Small intestine (tissue), 7 donors: ENCODE data around the gene SYT2. TPM values are rescaled to one million over a fixed set of nuclear protein-coding genes. Genes with fewer than 3 reads are reported as not detected.

ENCODE experiments used
- DNase-seq, 2 donors: peaks; one replicate each; pipeline versions ENCODE4 v3.0.0 to v3.0.0-alpha.2; 2013
- FAIRE-seq: peaks from 2 replicates; lab custom pipeline; 2012; peaks lifted over from hg19 to GRCh38; lab: Jason Lieb, UNC
- H3K27ac ChIP-seq, 3 donors: one replicate each; pipeline ENCODE4 v1.5.1; 2013; ENCODE audit warnings: low read length in 2 of 3, mild to moderate bottlenecking in 2 of 3, control low read depth in 1 of 3, inconsistent platforms in 1 of 3, low read depth in 1 of 3, moderate library complexity in 1 of 3
- H3K27me3 ChIP-seq, 3 donors: one replicate each; pipeline ENCODE4 v1.6.1; 2013; ENCODE audit warnings: low read length in 3 of 3, inconsistent platforms in 1 of 3; ENCODE audit not compliant: control insufficient read depth in 3 of 3, insufficient read depth in 3 of 3
- H3K36me3 ChIP-seq, 3 donors: one replicate each; pipeline ENCODE4 v1.6.1; 2013; ENCODE audit warnings: low read length in 3 of 3, inconsistent platforms in 1 of 3, low read depth in 1 of 3, mild to moderate bottlenecking in 1 of 3, moderate library complexity in 1 of 3; ENCODE audit not compliant: control insufficient read depth in 3 of 3, insufficient read depth in 2 of 3
- H3K4me1 ChIP-seq, 3 donors: one replicate each; pipeline ENCODE4 v1.6.1; 2013; ENCODE audit warnings: low read length in 2 of 3, inconsistent platforms in 1 of 3, low read depth in 1 of 3, mild to moderate bottlenecking in 1 of 3, moderate library complexity in 1 of 3; ENCODE audit not compliant: control insufficient read depth in 3 of 3, insufficient read depth in 2 of 3
- H3K4me3 ChIP-seq, 3 donors: one replicate each; pipeline ENCODE4 v1.5.1; 2013; ENCODE audit warnings: low read length in 3 of 3, control low read depth in 1 of 3, inconsistent platforms in 1 of 3, low read depth in 1 of 3, mild to moderate bottlenecking in 1 of 3, moderate library complexity in 1 of 3
- H3K9me3 ChIP-seq, 2 donors: one replicate each; pipeline ENCODE4 v1.6.1; 2013; ENCODE audit warnings: low read depth in 1 of 2, low read length in 1 of 2; ENCODE audit not compliant: control insufficient read depth in 2 of 2, insufficient read depth in 1 of 2
- whole genome bisulfite sequencing, 3 donors: extraction: QIAGEN DNeasy Blood & Tissue Kit; methylation state at CpG; one replicate each; pipeline ENCODE4 v1.1.7; 2013; 5-methylcytosine and 5-hydroxymethylcytosine counted together
- polyA plus RNA-seq, 4 donors: library from polyadenylated mRNA; stranded (reverse) in 3 of 4; unstranded in 1 of 4; fragments of 200-250 nt in 3 of 4; fragments of 120-200 nt in 1 of 4; gene quantifications; one replicate each; pipeline versions ENCODE4 v1.2.1 to v1.2.3, GENCODE V29; 2013
- donor health status: healthy with polysubstance abuse.
- donor health status: control.
- donor health status: control.
- donor health status: Bipolar disorder and iron deficiency.
- donor health status: healthy.

Gene SYT2
- polyA plus RNA-seq, 4 donors, result 0.03 to 1.8 TPM; not detected in 2

DNA sequence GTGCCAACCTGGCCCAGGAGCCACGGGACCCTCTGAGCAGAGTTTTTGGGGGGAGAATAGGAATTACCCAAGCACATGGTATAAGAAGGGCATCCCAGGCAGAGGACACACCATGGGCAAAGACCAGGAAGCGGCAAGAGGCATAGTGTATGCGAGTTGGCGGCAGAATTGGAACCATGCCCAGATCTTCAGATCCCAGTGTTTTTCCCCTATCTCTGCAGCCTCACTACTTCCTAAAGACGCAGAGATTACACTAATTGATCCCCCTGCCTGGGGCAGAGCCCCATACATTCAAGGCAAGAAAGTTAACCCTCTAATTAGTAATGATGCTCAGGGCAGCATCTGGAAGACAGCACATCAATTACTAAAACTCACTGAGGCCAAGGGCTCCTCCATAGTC is 48.2 kb downstream of the SYT2 start:
- no peak for FAIRE-seq
- Histone ChIP-seq H3K9me3 (no peaks in the 10 kb centered on the region), H3K27ac (no peak overlapping the region), H3K36me3 (no peaks in the 10 kb centered on the region), H3K4me1 (no peaks in the 10 kb centered on the region), H3K4me3 (no peak overlapping the region), H3K27me3 (peaks cover 0 to 23% (median 2%) of the 10 kb centered on the region in 3 donors)
- DNase-seq, result peak in 1 of 2 donors; percentile 25
- WGBS, 3 donors, result 12 to 28% (median 25%) methylated on average over 5 of the region's 5 CpGs

DNA sequence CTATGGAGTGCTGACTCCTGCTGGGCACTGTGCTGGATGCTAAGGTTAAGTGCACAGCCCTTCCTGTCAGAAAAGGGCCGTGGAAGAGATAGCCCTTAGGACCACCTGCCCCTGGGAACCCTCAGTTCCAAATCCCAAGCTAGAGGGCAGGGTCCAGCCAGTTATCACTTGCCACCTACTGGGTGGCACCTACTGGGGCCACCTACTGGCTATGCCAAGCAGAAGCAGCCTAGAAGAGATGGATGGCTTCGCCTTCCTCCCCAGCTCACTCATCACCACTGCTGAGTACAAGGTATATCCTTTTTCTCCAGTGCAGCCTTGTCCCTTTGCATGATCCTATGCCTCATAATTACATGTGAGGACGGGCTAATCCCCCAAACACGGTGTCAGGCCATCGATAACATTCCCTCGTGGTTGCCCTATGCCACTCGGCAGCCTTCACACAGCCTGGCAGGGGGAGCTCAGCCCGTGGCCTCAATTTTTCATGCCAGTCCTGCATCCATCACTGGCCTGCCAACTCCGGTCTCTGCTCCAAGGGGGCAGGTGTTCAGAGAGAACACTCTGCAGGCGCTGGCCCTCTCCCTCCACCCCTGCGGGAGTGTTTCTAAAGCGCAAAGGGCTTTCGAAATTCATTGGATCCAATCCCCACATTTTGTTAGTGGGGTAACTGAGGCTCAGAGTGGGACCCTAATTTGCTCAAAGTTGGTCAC is 49.0 kb downstream of the SYT2 start:
- 67 to 75% (median 74%) methylated on average over 13 of the region's 13 CpGs for WGBS, 3 donors
- FAIRE-seq (no peak), DNase-seq (peak in 1 of 2 donors; percentile 19)
- Histone ChIP-seq H3K27me3 (peaks cover 0 to 23% (median 2%) of the 10 kb centered on the region in 3 donors), H3K36me3 (no peaks in the 10 kb centered on the region), H3K27ac (no peak overlapping the region), H3K9me3 (no peaks in the 10 kb centered on the region), H3K4me3 (no peak overlapping the region), H3K4me1 (no peaks in the 10 kb centered on the region)

GRCh38 chr1:202659974-202660373 is 50.3 kb downstream of the SYT2 start:
- H3K9me3 ChIP-seq, result no peaks in the 10 kb centered on the region
- H3K36me3 ChIP-seq, result no peaks in the 10 kb centered on the region
- no peaks in the 10 kb centered on the region for H3K4me1 ChIP-seq
- DNase-seq, result no peak
- peaks cover 0 to 23% (median 2%) of the 10 kb centered on the region in 3 donors for H3K27me3 ChIP-seq
- no peak overlapping the region for H3K4me3 ChIP-seq
- WGBS, 3 donors, result 42 to 63% (median 52%) methylated on average over 3 of the region's 3 CpGs
- no peak for FAIRE-seq
- no peak overlapping the region for H3K27ac ChIP-seq

DNA sequence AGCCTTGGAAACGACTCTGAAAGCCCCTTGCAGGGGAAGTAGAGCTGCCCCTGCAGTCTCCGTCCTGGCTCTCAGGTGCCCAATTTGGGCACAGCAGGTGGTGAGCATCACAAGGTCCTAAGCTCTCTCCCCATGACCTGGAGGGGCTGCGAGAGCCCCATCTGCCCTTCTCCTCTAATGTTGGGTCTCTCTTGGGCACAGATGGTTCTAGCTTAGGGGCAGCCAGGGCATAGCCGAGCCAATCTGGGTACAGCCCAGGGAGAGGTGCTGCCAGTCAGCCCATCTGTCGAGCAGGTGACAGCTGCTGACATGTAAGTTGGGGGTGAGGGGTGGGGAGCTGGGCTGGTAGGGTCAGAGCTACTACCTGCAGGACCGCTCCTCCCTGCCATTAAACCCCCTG is 50.7 kb downstream of the SYT2 start:
- H3K27ac ChIP-seq, result no peak overlapping the region
- H3K27me3 ChIP-seq, result peaks cover 0 to 23% (median 2%) of the 10 kb centered on the region in 3 donors
- FAIRE-seq, result no peak
- H3K4me1 ChIP-seq, result no peaks in the 10 kb centered on the region
- H3K4me3 ChIP-seq, result no peak overlapping the region
- H3K9me3 ChIP-seq, result no peaks in the 10 kb centered on the region
- no peak for DNase-seq
- 43 to 56% (median 50%) methylated on average over 6 of the region's 6 CpGs for WGBS, 3 donors
- H3K36me3 ChIP-seq, result no peaks in the 10 kb centered on the region

DNA sequence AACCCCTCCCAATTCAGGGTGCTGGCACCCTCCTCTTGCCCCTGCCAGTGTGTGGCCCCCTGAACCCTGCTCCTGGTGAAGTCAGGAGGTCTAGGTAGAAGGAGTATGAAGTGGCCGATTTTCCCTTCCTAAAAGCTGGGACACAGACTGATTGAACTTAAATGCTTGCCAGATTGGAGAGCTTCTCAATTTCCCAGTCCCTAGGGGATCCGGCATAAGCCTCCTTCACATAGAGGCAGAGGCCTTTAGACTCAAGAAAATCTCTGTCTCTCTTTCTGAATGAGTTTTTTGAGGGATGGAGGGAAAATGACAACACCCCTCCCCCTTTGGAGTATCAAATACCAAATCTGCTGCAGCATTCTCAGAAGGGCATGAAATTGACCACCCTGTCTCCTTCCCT is 51.5 kb downstream of the SYT2 start:
- H3K36me3 ChIP-seq, result no peaks in the 10 kb centered on the region
- no peak for DNase-seq
- H3K4me3 ChIP-seq, result no peak overlapping the region
- H3K9me3 ChIP-seq, result no peaks in the 10 kb centered on the region
- H3K4me1 ChIP-seq, result no peaks in the 10 kb centered on the region
- no peak overlapping the region for H3K27ac ChIP-seq
- no peak for FAIRE-seq
- H3K27me3 ChIP-seq, result peaks cover 0 to 19% (median 1%) of the 10 kb centered on the region in 3 donors
- 49 to 54% (median 52%) methylated on average over 2 of the region's 2 CpGs for WGBS, 3 donors

- 81 to 90% (median 84%) methylated on average over 8 of the region's 8 CpGs for WGBS, 3 donors
Observed at GRCh38 chr1:202658251-202658759, 51.9 kb downstream of the SYT2 start.

DNA sequence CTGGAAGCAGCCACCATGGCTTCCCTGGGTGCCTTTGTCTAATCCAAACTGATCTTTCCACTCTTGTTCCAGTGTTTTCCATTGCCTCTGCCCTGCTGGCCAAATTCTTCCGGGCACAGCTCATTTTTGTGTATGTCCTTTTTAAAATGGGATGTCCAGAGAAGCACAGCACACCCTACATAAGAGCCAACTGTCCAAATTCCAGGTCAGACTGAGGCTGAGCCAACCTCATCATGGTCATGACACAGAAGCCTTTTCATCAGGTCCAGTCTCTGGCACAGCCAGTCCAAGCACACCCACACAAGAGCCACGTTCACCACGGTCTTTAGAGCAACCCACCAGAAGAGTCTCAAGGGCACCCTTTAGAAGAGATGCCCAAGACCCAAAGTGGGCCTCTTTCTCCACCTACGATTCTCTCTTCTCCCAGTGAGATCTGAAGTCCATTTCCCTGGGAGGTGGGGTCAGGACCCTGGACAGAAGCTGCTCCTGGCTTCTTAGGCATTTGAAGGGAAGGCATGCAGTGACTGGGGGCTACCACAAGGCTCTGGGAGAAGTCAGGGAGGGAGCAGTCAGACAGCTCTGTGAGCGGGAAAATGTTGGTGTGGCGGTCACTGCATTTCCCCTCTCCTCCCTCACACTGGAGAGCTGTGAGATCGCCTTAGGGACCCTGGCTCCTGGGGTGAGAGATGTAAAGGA is 53.2 kb downstream of the SYT2 start:
- FAIRE-seq (no peak), DNase-seq (peak in 1 of 2 donors; percentile 41)
- 49 to 66% (median 58%) methylated on average over 7 of the region's 7 CpGs for WGBS, 3 donors
- Histone ChIP-seq H3K27me3 (peaks cover 0 to 11% (median 0%) of the 10 kb centered on the region in 3 donors), H3K27ac (no peak overlapping the region), H3K4me1 (no peaks in the 10 kb centered on the region), H3K4me3 (no peak overlapping the region), H3K9me3 (no peaks in the 10 kb centered on the region), H3K36me3 (no peaks in the 10 kb centered on the region)

More at GRCh38 chr1:202658251-202658759, 51.9 kb downstream of the SYT2 start:
- DNase-seq (no peak), FAIRE-seq (no peak)
- no peak overlapping the region for H3K27ac ChIP-seq
- H3K36me3 ChIP-seq, result no peaks in the 10 kb centered on the region
- peaks cover 0 to 16% (median 0%) of the 10 kb centered on the region in 3 donors for H3K27me3 ChIP-seq
- no peaks in the 10 kb centered on the region for H3K4me1 ChIP-seq
- H3K9me3 ChIP-seq, result no peaks in the 10 kb centered on the region
- H3K4me3 ChIP-seq, result no peak overlapping the region

DNA sequence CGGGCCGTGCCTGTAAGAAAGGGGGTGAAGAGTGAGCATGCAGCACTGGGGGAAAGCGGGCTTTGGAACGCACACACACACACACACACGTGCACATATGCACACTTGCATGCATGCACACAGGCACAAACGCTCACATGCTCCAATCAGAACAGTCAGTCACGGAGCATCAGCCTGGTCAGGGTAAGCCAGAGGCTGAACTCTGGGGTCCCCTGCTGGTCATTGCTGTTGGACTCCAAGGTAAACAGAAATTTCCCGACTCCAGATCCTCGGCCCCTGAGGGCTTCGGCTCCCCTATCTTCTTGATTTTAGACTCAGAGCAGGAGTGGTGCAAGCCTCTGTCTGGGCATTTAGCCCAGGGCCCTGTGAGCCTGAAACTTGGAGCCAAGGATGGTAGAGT is 54.2 kb downstream of the SYT2 start:
- peak in 1 of 2 donors; percentile 18 for DNase-seq
- WGBS, 3 donors, result 59 to 70% (median 60%) methylated on average over 10 of the region's 10 CpGs
- no peaks in the 10 kb centered on the region for H3K9me3 ChIP-seq

More for the DNA sequence above, 54.2 kb downstream of the SYT2 start:
- Histone ChIP-seq H3K36me3 (no peaks in the 10 kb centered on the region), H3K4me1 (no peaks in the 10 kb centered on the region), H3K4me3 (no peak overlapping the region), H3K27me3 (peaks cover 0 to 11% (median 0%) of the 10 kb centered on the region in 3 donors), H3K27ac (no peak overlapping the region)
- no peak for FAIRE-seq
